Measurements from ENCODE around the gene NUP37.

The NUP37 gene

GRCh38 chr12:102029141-102029540, 90.8 kb downstream of the NUP37 start:
- no peak for DNase-seq (ENCODE audit: low read depth in 3 of 3)

- no peak for DNase-seq (ENCODE audit: low read depth in 3 of 3)
These were observed 93.2 kb downstream of the NUP37 start for GRCh38 chr12:102026728-102027127.

- DNase-seq (ENCODE audit: low read depth in 3 of 3) = no peak
These were observed 95.1 kb downstream of the NUP37 start for GRCh38 chr12:102024765-102025164.

- DNase-seq (ENCODE audit: low read depth in 3 of 3) = no peak
These were observed 96.5 kb downstream of the NUP37 start for GRCh38 chr12:102023343-102023930.

Data from stimulated activated CD4-positive, alpha-beta T cell treated with anti-CD3 and anti-CD28 coated beads, TNF-alpha, amount 100 ng/mL, for 4 hours (primary cell).